PC-9 (cell line): ENCODE measurements around the gene SELENOM. TPM values are rescaled to one million over a fixed set of nuclear protein-coding genes. Genes with fewer than 3 reads are reported as not detected.
"Not testable (repeated sequence)": the region's sequence is repeated elsewhere in the genome, so short reads cannot be mapped to it uniquely, and the experiment has no call there.

ENCODE experiments used
- BruUV-seq: library from RNA; stranded (reverse); fragments of 400-500 nt; replicated peaks from 2 replicates; lab custom pipeline; 2021; lab: Mats Ljungman, UMichigan
- CTCF ChIA-PET: fragments of 300-600 bp; sonication (Branson Sonifier 250); formaldehyde crosslinking; loops from one replicate; lab custom pipeline; 2022; ENCODE audit warnings: antibody characterized with exemption; lab: Charles Lee
- POLR2A ChIA-PET: fragments of 300-600 bp; sonication (Branson Sonifier 250); formaldehyde crosslinking; loops from one replicate; lab custom pipeline; 2022; ENCODE audit warnings: antibody characterized with exemption; ENCODE audit not compliant: unreplicated experiment; lab: Charles Lee
- DNase-seq, 2 experiments: peaks; one replicate each; pipeline versions ENCODE4 v3.0.0 to v3.0.0-alpha.2; 2015 to 2022; ENCODE audit warnings: mixed read lengths in 1 of 2
- H2AFZ ChIP-seq: fragments of 200-600 bp; sonication (generic); 2 replicates; pipeline ENCODE4 v1.8.1; 2017; ENCODE audit warnings: antibody characterized with exemption
- H3F3A ChIP-seq: fragments of 200-600 bp; sonication (generic); 2 replicates; pipeline ENCODE4 v1.8.1; 2017; ENCODE audit warnings: antibody characterized with exemption, mild to moderate bottlenecking, low read depth; ENCODE audit not compliant: insufficient read depth
- H3K27ac ChIP-seq: fragments of 200-600 bp; sonication (generic); 2 replicates; pipeline ENCODE4 v1.6.1; 2016; ENCODE audit warnings: mixed run types
- H3K27me3 ChIP-seq: fragments of 200-600 bp; sonication (generic); 2 replicates; pipeline ENCODE4 v1.6.1; 2016; ENCODE audit warnings: low read depth, mixed run types; ENCODE audit not compliant: insufficient read depth
- H3K36me3 ChIP-seq: fragments of 200-600 bp; sonication (generic); 2 replicates; pipeline ENCODE4 v1.6.1; 2016; ENCODE audit warnings: low read depth, mixed run types
- H3K4me1 ChIP-seq: fragments of 200-600 bp; sonication (generic); replicated peaks from 2 replicates; pipeline ENCODE4 v1.6.1; 2016; ENCODE audit warnings: mixed run types; ENCODE audit not compliant: insufficient read depth
- H3K4me2 ChIP-seq: fragments of 200-600 bp; sonication (generic); 2 replicates; pipeline ENCODE4 v1.6.1; 2017; ENCODE audit warnings: mixed run types
- H3K4me3 ChIP-seq: fragments of 200-600 bp; sonication (generic); 2 replicates; pipeline ENCODE4 v1.6.1; 2016; ENCODE audit warnings: mixed run types
- H3K79me2 ChIP-seq: fragments of 200-600 bp; sonication (generic); 2 replicates; pipeline ENCODE4 v1.6.1; 2017; ENCODE audit warnings: low read depth, mixed run types
- H3K9me2 ChIP-seq: fragments of 200-600 bp; sonication (generic); 2 replicates; pipeline ENCODE4 v1.8.1; 2017; ENCODE audit warnings: mild to moderate bottlenecking; ENCODE audit not compliant: insufficient read depth
- H3K9me3 ChIP-seq: fragments of 200-600 bp; sonication (generic); 2 replicates; pipeline ENCODE4 v1.8.1; 2016; ENCODE audit warnings: low read depth; ENCODE audit not compliant: insufficient read depth
- H4K20me1 ChIP-seq: fragments of 200-600 bp; sonication (generic); 2 replicates; pipeline ENCODE4 v1.8.1; 2017; ENCODE audit not compliant: insufficient read depth
- EZH2 ChIP-seq: fragments of 200-600 bp; sonication (generic); IDR thresholded peaks from 2 replicates; pipeline ENCODE4 v1.8.0; 2017; ENCODE audit warnings: antibody characterized with exemption, low read depth
- intact Hi-C: fragments of 100-400 bp; cut with micrococcal nuclease; formaldehyde crosslinking; loops from one replicate; pipeline ENCODE4 v1.10.0; 2022; ENCODE audit not compliant: unreplicated experiment
- total RNA-seq: library from RNA; stranded (reverse); gene quantifications from 2 replicates; pipeline ENCODE4 v1.2.3, GENCODE V29; 2021
- TF ChIP-seq, protein P1 (sequence below): fragments of 200-600 bp; sonication (generic); conservative IDR thresholded peaks from 2 replicates; pipeline ENCODE4 v1.6.1; 2017; ENCODE audit warnings: mixed run types, antibody characterized with exemption, mild to moderate bottlenecking, moderate library complexity

SELENOM gene
- total RNA-seq, 1 experiment from 2014 or later: 20.7 TPM

DNA sequence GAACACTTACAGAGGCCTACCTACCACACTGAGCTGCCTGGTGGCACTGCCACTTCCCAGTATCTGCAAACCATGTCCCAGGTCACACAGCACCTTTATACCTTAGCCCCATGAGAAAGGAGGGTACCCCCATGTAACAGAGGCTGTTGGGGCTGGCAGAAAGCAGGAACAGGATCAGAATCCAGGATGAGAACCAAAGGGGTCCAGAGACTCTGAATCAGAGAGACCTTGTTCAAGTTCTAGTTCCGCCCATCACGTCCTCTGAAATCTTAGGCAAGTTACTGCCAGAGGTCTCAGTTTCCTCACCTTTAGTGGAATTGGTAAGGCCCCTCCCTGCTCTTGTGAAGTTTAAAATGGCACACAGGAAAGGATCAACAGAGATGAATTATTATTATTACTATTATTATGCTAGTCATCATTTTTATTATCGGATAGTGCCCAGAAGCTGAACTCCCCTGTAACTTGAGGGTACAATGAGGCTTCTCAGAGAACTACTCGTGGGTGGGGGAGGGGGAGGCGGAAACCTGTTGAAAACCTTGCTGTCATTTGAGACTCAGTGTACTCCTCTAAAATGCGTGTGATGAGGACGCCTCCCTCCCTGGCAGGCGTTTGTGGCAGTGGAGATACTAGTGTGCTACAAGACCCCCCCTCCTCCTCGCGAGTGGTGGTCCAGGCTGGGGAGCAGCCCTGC is 9.3 kb downstream of the SELENOM start:
- no peaks in the 10 kb centered on the region for H3K27me3 ChIP-seq
- no peaks in the 10 kb centered on the region for H4K20me1 ChIP-seq
- no peak overlapping the region for H2AFZ ChIP-seq
- no peaks in the 10 kb centered on the region for H3K9me2 ChIP-seq
- H3F3A ChIP-seq: peaks cover 22% of the 10 kb centered on the region
- H3K4me2 ChIP-seq: no peak overlapping the region
- H3K4me3 ChIP-seq: no peak overlapping the region
- ChIA-PET CTCF (no interaction called here), POLR2A (interaction anchor here (0.7 kb wide), 1 partner anchor 694 kb away, joined by 3 read pairs; no protein-coding TSS in a partner anchor)
- H3K27ac ChIP-seq: no peak overlapping the region
- TF ChIP-seq, protein P1, sequence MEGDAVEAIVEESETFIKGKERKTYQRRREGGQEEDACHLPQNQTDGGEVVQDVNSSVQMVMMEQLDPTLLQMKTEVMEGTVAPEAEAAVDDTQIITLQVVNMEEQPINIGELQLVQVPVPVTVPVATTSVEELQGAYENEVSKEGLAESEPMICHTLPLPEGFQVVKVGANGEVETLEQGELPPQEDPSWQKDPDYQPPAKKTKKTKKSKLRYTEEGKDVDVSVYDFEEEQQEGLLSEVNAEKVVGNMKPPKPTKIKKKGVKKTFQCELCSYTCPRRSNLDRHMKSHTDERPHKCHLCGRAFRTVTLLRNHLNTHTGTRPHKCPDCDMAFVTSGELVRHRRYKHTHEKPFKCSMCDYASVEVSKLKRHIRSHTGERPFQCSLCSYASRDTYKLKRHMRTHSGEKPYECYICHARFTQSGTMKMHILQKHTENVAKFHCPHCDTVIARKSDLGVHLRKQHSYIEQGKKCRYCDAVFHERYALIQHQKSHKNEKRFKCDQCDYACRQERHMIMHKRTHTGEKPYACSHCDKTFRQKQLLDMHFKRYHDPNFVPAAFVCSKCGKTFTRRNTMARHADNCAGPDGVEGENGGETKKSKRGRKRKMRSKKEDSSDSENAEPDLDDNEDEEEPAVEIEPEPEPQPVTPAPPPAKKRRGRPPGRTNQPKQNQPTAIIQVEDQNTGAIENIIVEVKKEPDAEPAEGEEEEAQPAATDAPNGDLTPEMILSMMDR: no peak
- TF ChIP-seq EZH2: no peak
- peaks cover 15% of the 10 kb centered on the region for H3K4me1 ChIP-seq
- intact Hi-C loops: no loop called here
- no peaks in the 10 kb centered on the region for H3K36me3 ChIP-seq
- peak in 1 of 2 experiments; percentile 16 for DNase-seq
- H3K9me3 ChIP-seq: no peaks in the 10 kb centered on the region
- no TSS peak for BruUV-seq
- H3K79me2 ChIP-seq: no peaks in the 10 kb centered on the region

DNA sequence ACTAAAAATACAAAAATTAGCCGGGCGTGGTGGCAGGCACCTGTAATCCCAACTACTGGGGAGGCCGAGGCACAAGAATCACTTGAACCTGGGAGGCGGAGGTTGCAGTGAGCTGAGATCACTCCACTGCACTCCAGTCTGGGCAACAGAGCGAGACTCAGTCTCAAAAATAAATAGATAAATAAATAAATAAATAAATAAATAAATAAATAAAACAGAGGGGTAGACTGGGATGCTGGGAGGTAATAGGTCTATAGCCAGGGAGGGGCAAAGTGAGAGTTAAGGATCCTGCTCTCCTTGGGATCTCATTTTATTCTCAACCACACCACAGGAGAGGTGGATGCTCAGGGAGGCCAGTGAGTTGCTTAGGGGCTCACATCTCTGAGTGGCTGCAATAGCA is 9.8 kb downstream of the SELENOM start:
- H3K4me3 ChIP-seq, H3K4me2 ChIP-seq, H3K27ac ChIP-seq, H4K20me1 ChIP-seq, H3K4me1 ChIP-seq, H3K79me2 ChIP-seq, intact Hi-C loops, H3K27me3 ChIP-seq, H2AFZ ChIP-seq, BruUV-seq, H3K9me2 ChIP-seq, CTCF ChIA-PET, H3K36me3 ChIP-seq, H3K9me3 ChIP-seq: not testable (repeated sequence)
- POLR2A ChIA-PET: interaction anchor here (0.7 kb wide), 1 partner anchor 693 kb away, joined by 3 read pairs; no protein-coding TSS in a partner anchor
- H3F3A ChIP-seq: peaks cover 17% of the 10 kb centered on the region
- DNase-seq: peak in 1 of 2 experiments; percentile 31

DNA sequence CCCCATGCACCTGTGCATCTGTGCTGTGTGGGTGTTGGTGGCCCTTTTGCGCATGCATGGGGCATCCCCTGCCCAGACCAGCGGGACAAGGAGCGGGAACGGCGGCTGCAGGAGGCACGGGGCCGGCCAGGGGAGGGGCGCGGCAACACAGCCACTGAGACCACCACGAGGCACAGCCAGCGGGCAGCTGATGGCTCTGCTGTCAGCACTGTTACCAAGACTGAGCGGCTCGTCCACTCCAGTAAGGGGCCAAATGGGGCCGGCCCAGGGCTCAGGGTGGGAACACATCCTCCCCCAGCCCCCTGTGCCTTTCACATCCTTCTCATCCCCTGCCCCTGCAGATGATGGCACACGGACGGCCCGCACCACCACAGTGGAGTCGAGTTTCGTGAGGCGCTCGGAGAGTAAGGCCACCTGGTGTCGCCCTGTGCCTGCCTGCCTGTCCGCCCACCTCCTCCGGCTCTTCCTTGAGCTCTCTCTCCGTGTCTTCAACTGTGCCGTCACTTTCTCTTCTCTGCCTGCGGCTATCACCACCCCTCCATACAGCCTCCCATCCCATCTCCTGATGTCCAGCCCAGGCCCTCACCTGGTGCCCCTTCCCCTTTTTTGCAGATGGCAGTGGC is 10.6 kb downstream of the SELENOM start:
- H3K4me3 ChIP-seq: no peak overlapping the region
- H3K9me3 ChIP-seq: no peaks in the 10 kb centered on the region
- POLR2A ChIA-PET: interaction anchor here (0.6 kb wide), 1 partner anchor 130 kb away, joined by 7 read pairs; no protein-coding TSS in a partner anchor
- no peaks in the 10 kb centered on the region for H4K20me1 ChIP-seq
- CTCF ChIA-PET: no interaction called here
- H3K27ac ChIP-seq: no peak overlapping the region
- H3K4me2 ChIP-seq: no peak overlapping the region
- peaks cover 9% of the 10 kb centered on the region; the same call in 1 of the 2 replicates for H3F3A ChIP-seq
- peaks cover 2% of the 10 kb centered on the region for H3K4me1 ChIP-seq
- BruUV-seq: no TSS peak
- H3K79me2 ChIP-seq: no peaks in the 10 kb centered on the region
- H3K27me3 ChIP-seq: no peaks in the 10 kb centered on the region
- intact Hi-C loops: no loop called here
- H2AFZ ChIP-seq: no peak overlapping the region
- peak in 1 of 2 experiments; percentile 5 for DNase-seq
- no peaks in the 10 kb centered on the region for H3K36me3 ChIP-seq
- TF ChIP-seq, protein P1: no peak
- no peak for TF ChIP-seq EZH2
- no peaks in the 10 kb centered on the region for H3K9me2 ChIP-seq
